GM20000 (cell line): ENCODE data around the gene SRGAP2C.
"Not testable (repeated sequence)": the region's sequence is repeated elsewhere in the genome, so short reads cannot be mapped to it uniquely, and the experiment has no call there.

Experiments
- DNase-seq: peaks from one replicate; pipeline ENCODE4 v3.0.0; 2012; ENCODE audit warnings: low spot score

SRGAP2C gene

GRCh38 chr1:121337958-121338357, 153.2 kb downstream of the SRGAP2C start:
- DNase-seq, result not testable (repeated sequence)

- DNase-seq, result not testable (repeated sequence)
These were observed 154.8 kb downstream of the SRGAP2C start for GRCh38 chr1:121339611-121340010.

- DNase-seq, result not testable (repeated sequence)
These were observed 158.6 kb downstream of the SRGAP2C start for GRCh38 chr1:121343311-121343906.

DNA sequence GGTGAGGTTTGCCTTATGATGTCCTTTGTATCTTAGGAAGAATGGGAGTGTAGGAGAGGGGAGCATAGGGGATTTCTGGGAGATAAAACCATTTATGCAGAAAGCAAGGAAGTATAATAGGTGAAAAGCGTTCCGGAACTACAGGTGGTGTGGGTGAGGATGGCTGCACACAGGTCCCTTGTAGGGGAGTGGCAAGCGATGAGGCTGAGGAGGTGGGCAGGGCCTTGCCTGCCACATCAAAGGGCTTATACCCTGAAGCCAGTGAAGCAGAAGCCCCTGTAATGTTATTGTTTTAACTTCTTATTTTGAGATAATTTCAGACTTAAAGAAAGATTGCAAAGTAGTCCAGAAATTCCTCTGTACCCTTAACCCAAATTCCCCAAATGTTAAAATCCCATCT, 159.6 kb downstream of the SRGAP2C start:
- DNase-seq, result not testable (repeated sequence)

- DNase-seq, result not testable (repeated sequence)
These were observed 161.9 kb downstream of the SRGAP2C start for GRCh38 chr1:121346654-121347053.

DNA sequence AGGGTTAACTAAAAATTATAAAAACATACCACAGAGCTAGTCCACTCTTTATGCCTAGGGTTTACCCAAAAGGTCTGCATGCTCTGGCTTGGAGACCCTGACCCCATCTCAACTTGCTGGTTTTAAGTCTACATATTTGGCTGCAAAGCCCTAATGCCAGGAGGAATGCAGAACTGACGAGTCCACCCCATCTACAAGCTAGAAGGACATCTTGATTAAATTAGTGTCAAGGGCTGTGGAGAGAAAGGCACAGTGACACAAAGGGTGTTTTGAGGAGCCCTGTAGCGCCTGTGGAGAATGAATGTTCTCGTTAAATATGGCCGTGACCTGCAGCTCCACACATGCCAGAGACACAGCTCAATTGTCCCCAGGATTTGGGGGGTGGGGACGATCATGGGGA, 162.7 kb downstream of the SRGAP2C start:
- DNase-seq, result not testable (repeated sequence)

DNA sequence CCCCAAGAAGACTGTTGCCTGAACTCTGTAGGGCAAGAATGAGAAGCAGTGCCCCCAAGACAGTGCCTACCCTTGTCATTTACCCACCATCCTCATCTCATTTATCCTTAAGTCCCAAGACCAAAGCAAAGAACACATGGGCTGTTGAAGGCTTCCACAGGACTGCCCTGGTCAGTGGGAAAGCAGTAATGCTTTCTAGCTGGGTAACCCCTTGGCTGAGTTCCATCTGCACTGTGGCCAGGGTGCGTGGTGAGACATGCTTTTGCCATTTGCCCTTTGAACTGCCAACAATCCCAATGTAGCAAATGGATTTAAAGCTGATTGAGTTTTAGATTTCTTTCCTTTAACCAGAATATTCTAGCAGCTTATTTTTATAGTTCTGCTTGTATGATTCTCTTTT, 163.3 kb downstream of the SRGAP2C start:
- DNase-seq, result not testable (repeated sequence)

DNA sequence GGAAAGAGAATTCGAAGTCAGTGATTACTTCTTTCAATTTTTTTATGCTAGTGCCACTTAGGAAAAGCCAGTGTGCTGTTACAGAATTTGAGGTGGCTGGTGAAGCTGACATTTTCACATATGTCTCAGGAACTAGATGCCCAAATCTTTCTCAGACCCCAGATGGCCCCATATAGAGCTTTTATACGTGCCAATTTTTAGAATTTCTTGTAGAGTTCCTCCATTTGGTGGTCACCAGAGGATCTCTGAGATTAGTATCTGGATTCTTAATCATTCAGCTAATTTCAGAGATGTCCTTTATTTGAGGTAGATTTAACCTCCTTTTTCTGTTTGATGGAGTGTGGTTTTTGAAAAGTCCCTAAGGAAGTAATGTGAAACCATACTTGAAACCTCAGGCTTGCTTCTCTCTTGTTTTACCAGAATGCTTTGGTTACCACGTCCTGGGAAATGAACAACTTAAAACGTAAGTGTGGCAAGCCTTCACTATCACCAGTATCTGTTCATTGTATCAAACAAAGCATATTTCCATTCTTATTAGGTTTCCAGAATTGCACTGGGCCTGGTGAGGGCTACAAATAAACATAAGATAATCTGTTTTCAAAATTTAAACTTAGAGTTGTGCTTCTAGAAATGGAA, 164.7 kb downstream of the SRGAP2C start:
- DNase-seq, result not testable (repeated sequence)

DNA sequence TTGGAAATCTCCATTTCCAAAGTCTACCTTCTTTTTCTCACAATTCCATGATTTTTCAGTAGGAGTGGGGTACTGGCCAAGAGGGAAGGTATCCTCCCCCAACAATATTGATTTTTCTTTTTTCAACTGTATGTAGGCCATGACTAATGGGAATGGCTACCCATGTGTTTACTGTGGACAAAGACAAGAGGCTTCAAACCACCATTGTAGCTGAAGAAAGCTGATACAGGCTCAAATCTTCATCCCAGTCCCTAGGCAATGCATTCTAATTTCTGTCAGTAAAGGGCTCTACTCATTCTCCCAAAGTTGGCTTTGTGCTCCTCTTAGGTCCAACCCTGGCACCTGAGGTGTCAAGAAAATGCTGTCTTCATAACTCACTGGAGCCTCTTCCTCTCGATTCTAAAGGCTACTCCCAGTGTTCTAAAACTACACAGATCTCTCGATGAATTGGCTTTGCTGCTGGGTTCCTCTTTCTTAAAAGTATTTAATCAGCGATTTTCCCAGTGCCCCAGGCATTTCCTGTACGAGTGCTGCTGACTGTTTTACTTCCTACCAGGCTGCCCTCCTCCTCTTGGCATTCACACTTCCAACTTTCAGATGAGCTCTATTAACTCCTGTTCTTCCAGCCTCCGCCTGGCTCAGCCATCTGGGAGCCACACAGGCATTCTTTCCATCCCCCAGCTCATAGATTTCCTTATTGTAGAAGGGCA, 171.1 kb downstream of the SRGAP2C start:
- not testable (repeated sequence) for DNase-seq

DNA sequence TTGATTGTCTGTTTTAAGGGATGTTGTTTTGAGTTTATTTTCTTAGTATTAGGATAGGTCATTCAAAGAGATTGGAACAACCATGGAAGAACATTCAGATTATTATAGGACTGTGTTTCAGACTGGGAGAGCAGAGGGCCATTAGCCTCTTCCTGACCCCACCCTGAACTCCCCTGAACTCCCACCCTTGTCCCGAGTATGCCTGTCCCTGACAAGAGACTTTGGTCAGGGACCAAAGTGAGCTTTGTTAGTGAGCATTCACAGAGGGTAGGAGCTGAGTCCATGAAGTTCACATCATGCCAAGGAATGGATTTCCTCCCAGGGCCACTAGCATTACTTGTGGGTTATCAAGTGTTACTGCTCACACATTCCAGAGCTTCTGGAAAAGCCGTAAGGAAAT, 172.0 kb downstream of the SRGAP2C start:
- DNase-seq, result not testable (repeated sequence)

GRCh38 chr1:121360531-121360930, 175.8 kb downstream of the SRGAP2C start:
- not testable (repeated sequence) for DNase-seq

DNA sequence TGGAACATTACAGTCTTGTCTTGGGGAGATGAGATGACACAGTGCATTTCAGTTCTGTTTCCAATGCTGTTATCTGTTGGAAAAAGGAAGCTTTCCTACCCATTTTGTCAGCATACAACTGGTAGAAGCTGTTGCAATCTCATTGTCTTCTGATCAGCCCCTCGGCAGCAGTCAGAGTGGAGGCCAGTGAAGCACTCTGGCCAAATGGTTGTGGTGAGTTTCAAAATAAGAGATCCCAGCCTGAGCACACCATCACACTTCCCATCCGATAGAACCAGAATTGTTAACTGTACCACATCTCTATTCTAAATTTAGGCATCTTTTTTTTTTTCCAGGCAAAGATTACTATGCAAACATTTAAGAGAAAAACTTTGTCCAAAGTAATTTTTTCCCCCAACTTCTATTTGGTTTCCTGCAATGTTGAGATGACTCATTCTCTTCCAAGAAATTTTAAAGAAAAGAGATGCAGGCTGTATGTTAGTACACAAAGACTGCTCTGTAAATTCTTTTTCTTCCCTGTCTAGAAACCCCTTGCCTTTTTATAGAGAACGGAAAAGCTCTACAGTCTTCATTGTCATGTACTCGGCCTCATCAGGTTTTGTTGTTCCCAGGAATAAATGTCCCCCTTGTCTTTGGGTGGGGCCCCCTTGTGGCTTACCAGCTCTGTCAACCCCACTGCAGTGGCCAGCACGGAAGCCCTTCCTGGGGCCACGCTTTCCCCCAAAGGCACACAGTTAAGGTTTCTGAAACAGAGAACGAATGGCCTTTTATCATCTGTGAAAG, 176.9 kb downstream of the SRGAP2C start:
- not testable (repeated sequence) for DNase-seq

GRCh38 chr1:121362234-121362883, 177.6 kb downstream of the SRGAP2C start:
- not testable (repeated sequence) for DNase-seq

DNA sequence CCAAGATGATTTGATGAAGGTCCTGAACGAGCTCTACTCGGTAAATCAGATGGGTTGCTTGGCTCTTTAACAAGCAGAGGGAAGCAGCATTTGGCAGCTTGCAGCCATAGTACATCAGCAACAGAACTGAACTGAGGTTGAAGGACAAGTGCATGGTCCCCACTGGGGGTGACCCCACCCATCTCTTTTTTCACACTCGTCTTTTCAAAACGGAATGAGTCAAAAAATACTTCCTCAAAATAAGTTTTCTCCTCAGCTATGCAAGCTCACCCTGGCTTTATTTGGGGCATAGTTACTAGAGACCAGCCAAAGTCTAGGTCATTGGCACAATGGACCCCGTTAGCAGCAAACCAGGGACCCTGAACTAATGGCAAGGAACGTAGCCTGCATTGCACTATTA, 180.5 kb downstream of the SRGAP2C start:
- not testable (repeated sequence) for DNase-seq

DNA sequence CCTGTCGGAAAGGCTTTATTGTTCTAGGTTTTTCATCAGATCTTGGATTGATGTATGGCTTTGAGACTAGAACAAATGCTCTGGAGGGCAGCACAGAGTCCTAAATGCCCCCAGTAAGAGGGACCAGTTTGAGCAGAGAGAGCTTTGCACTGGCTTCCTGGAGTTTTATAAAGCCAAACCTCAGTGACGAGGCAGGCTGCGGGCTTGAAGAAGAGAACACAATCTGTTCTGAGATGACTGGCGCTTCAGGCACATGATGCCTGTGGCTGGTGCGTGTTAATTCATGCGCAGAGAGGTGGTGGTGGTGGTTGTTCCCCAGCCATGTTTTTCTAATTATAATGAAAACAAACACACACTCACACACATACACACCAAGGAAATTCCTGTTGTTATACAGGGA, 180.9 kb downstream of the SRGAP2C start:
- DNase-seq, result not testable (repeated sequence)

- not testable (repeated sequence) for DNase-seq
These were observed 181.4 kb downstream of the SRGAP2C start for GRCh38 chr1:121366171-121366570.

DNA sequence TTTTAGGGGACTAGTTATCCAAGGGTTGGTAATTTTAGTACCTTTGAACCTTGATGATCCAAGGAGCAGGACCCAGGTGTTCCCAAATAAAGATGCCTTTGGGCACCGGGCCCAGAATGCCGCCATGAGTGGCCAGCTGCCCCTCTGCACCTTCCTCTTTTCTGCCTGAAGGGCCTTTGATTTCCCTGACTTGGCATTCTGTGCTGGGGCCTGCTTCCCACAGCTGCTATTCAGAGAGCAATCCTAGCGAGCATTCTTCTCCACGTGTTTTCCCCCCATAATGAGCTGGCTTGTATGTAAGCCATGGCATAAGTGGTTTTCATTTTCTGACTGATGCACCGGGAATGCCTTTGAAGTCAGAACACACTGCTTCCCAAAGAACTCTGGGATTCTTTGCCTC, 184.1 kb downstream of the SRGAP2C start:
- not testable (repeated sequence) for DNase-seq

GRCh38 chr1:121369959-121370358, 185.2 kb downstream of the SRGAP2C start:
- DNase-seq, result not testable (repeated sequence)

- not testable (repeated sequence) for DNase-seq
These were observed 190.1 kb downstream of the SRGAP2C start for GRCh38 chr1:121374851-121375367.

- not testable (repeated sequence) for DNase-seq
These were observed 192.2 kb downstream of the SRGAP2C start for GRCh38 chr1:121376986-121377385.

DNA sequence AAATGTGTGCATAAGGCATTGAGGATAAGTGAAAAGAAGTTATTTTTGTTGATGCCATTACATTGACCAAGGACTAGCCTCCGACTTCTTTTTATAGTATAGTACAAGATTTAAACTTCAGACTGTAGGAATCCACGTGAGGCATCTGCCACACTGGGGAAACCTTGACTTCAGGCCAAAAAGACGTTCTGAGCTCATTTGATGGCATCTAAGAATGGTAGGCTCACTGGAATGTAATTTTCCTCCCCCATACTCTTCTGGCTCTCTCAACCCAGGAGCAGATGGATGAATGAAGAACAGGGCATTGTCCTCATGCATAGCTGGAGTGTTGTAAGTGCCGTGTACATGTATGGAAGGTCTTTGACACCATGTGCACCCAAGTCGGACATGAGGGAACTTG, 194.0 kb downstream of the SRGAP2C start:
- DNase-seq, result not testable (repeated sequence)
